ENCODE results near the gene NT5DC3. TPM values are rescaled to one million over a fixed set of nuclear protein-coding genes. Genes with fewer than 3 reads are reported as not detected.

Gene NT5DC3
- total and polyA plus RNA-seq, 9 of the 15 experiments (the other 6 are each of a cell fraction or from before 2014, with no cell fraction given): 6.3 to 33.5 (median 24.5) TPM

- no peak for TF ChIP-seq FOXP1 (CRISPR knock-in tag; IDR thresholded peaks at IDR 0.05)
- no peak for TF ChIP-seq SIX5 (IDR thresholded peaks at IDR 0.05; ENCODE audit: borderline replicate concordance in 1 of 2, insufficient read depth in 1 of 2, low read depth in 1 of 2, low read length in 2 of 2)
- TF ChIP-seq MTA2 (IDR thresholded peaks at IDR 0.05; ENCODE audit: low read depth): no peak
- no peak for TF ChIP-seq CREM (IDR thresholded peaks at IDR 0.05; ENCODE audit: low read depth)
- TF ChIP-seq RNF2 (IDR thresholded peaks at IDR 0.05): no peak
- peak; percentile 39; the same call in 1 of the 2 replicates for TF ChIP-seq CTBP1 (IDR thresholded peaks at IDR 0.05; ENCODE audit: borderline replicate concordance)
- no peak for TF ChIP-seq BHLHE40 (IDR thresholded peaks at IDR 0.05; ENCODE audit: low read length)
- no peak for TF ChIP-seq XRCC4 (IDR thresholded peaks at IDR 0.05; ENCODE audit: extremely low read depth, insufficient read depth, insufficient read length)
- no peak for TF ChIP-seq EZH2 (IDR thresholded peaks at IDR 0.05; ENCODE audit: borderline replicate concordance, low read depth, low read length)
- TF ChIP-seq IRF2 (CRISPR knock-in tag; IDR thresholded peaks at IDR 0.05): no peak
- no peak for TF ChIP-seq HDAC6 (IDR thresholded peaks at IDR 0.05; ENCODE audit: low read depth, low read length)
- TF ChIP-seq TFAP4 (CRISPR knock-in tag; IDR thresholded peaks at IDR 0.05; ENCODE audit: borderline replicate concordance): no peak
- TF ChIP-seq ETV1 (tag; conservative IDR thresholded peaks at IDR 0.05; ENCODE audit: low read depth): no peak
- no peak for TF ChIP-seq SNAPC5 (CRISPR knock-in tag; IDR thresholded peaks at IDR 0.05)
- no peak for TF ChIP-seq HLTF (IDR thresholded peaks at IDR 0.05)
- TF ChIP-seq HMBOX1 (IDR thresholded peaks at IDR 0.05): no peak
- no peak for TF ChIP-seq ELF2 (CRISPR knock-in tag; IDR thresholded peaks at IDR 0.05)
- TF ChIP-seq CCNT2 (IDR thresholded peaks at IDR 0.05; ENCODE audit: borderline replicate concordance, extremely low read depth, insufficient read length, low read depth, low read length): no peak
- no peak for TF ChIP-seq NELFE (IDR thresholded peaks at IDR 0.05; ENCODE audit: insufficient read depth, insufficient read length)
- no peak for TF ChIP-seq ZNF79 (CRISPR knock-in tag; IDR thresholded peaks at IDR 0.05; ENCODE audit: low read depth)
- TF ChIP-seq CREBBP (IDR thresholded peaks at IDR 0.05; ENCODE audit: low read depth, low read length): no peak
- no peak for TF ChIP-seq TOE1 (IDR thresholded peaks at IDR 0.05; ENCODE audit: borderline replicate concordance)
- TF ChIP-seq TOE1 (CRISPR knock-in tag; IDR thresholded peaks at IDR 0.05; ENCODE audit: borderline replicate concordance, low read depth): no peak
- TF ChIP-seq MXI1 (IDR thresholded peaks at IDR 0.05; ENCODE audit: low read depth, low read length): no peak
- no peak for TF ChIP-seq PRMT5 (CRISPR knock-in tag; IDR thresholded peaks at IDR 0.05)
- no peak for TF ChIP-seq PCBP1 (IDR thresholded peaks at IDR 0.05; ENCODE audit: low read depth, low read length, poor library complexity, severe bottlenecking)
Observed at GRCh38 chr12:103841690-103842584, 903 bp upstream of the NT5DC3 start (continued).
